PC-9 (cell line): Measurements from ENCODE around the gene PEMT.

Experiments
- EZH2 ChIP-seq: fragments of 200-600 bp; sonication (generic); IDR thresholded peaks from 2 replicates; pipeline ENCODE4 v1.8.0; 2017; ENCODE audit warnings: antibody characterized with exemption, low read depth
- TF ChIP-seq, protein P1 (sequence below): fragments of 200-600 bp; sonication (generic); conservative IDR thresholded peaks from 2 replicates; pipeline ENCODE4 v1.6.1; 2017; ENCODE audit warnings: mixed run types, antibody characterized with exemption, mild to moderate bottlenecking, moderate library complexity

DNA sequence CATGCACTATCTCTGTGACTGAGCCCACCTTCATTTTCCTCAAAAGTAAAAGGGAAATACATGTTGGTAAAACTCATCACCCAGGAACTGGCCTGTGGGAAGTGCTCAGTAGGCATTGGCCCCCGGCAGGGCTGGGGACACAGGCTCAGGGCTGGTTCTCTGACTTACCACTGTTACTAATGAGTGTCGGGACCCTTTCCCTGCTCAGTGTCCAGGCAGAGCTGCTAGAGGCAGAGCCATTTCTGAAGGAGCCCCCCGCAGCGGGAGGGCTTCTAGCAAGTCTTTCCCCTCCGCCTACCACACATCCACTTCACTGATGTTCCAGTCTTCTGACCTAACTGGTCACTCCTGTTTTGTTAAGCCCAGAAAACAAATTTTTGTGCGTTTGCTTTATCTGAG lies 1.7 kb upstream of the PEMT start:
- TF ChIP-seq, protein P1, sequence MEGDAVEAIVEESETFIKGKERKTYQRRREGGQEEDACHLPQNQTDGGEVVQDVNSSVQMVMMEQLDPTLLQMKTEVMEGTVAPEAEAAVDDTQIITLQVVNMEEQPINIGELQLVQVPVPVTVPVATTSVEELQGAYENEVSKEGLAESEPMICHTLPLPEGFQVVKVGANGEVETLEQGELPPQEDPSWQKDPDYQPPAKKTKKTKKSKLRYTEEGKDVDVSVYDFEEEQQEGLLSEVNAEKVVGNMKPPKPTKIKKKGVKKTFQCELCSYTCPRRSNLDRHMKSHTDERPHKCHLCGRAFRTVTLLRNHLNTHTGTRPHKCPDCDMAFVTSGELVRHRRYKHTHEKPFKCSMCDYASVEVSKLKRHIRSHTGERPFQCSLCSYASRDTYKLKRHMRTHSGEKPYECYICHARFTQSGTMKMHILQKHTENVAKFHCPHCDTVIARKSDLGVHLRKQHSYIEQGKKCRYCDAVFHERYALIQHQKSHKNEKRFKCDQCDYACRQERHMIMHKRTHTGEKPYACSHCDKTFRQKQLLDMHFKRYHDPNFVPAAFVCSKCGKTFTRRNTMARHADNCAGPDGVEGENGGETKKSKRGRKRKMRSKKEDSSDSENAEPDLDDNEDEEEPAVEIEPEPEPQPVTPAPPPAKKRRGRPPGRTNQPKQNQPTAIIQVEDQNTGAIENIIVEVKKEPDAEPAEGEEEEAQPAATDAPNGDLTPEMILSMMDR = no peak
- TF ChIP-seq EZH2 = no peak
